ENCODE data around the gene SMCR8. TPM values are rescaled to one million over a fixed set of nuclear protein-coding genes. Genes with fewer than 3 reads are reported as not detected.

The SMCR8 gene
- total and polyA plus RNA-seq, 2 of the 4 experiments (the other 2 are of a cell fraction), result 7.1 to 10.9 TPM

DNA sequence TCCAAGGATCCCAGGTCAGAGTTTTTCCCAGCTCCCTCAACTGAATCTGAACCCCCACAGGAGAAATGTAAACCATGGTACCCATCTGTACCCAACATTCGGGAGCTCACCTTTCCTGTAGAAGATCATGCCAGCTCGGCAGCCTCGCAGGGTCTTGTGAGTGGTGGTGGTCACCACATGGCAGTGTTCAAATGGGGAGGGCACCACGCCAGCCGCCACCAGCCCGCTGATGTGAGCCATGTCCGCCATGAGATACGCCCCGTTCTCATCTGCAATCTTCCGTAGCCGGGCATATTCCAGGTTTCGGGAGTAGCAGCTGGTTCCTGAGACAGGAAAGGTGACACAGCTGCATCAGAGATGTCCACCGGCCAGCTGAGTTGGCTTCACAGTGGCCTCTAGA is 24.8 kb downstream of the SMCR8 start:
- Histone ChIP-seq H2AK9ac (replicated peaks; ENCODE audit: low read depth, low read length, poor library complexity) (peak overlapping the region; percentile 65), H3K4ac (ENCODE audit: low read depth, low read length) (no peak overlapping the region)

More for the DNA sequence above, 24.8 kb downstream of the SMCR8 start:
- Histone ChIP-seq H3K14ac (replicated peaks; ENCODE audit: low read depth, low read length) (no peak overlapping the region), H3K9me1 (ENCODE audit: insufficient read depth, low read length) (peaks cover 9% of the 10 kb centered on the region; the same call in 1 of the 2 replicates), H2BK20ac (ENCODE audit: low read depth, low read length) (no peak overlapping the region), H3K56ac (ENCODE audit: extremely low read depth, insufficient read depth, low read length) (no peak overlapping the region), H3K18ac (ENCODE audit: low read depth, low read length) (no peak overlapping the region), H3K9me3 (ENCODE audit: control insufficient read depth, insufficient read depth, low read length) (no peaks in the 10 kb centered on the region), H4K8ac (ENCODE audit: low read depth in 2 of 2, low read length in 2 of 2) (no peak overlapping the region), H2BK15ac (ENCODE audit: low read depth, low read length) (no peak overlapping the region), H4K91ac (ENCODE audit: insufficient read depth, low read depth, low read length) (no peak overlapping the region), H3K27ac (ENCODE audit: insufficient read depth, low read length) (no peak overlapping the region), H2BK5ac (ENCODE audit: low read depth, low read length, poor library complexity, severe bottlenecking) (no peak overlapping the region), H4K20me1 (ENCODE audit: insufficient read depth, low read length) (no peaks in the 10 kb centered on the region), H2BK120ac (ENCODE audit: low read depth, low read length) (no peak overlapping the region), H3K36me3 (ENCODE audit: control insufficient read depth, insufficient read depth, low read length) (peaks cover 3% of the 10 kb centered on the region), H2AK5ac (ENCODE audit: low read depth, low read length) (no peak overlapping the region), H4K5ac (ENCODE audit: low read depth, low read length) (no peak overlapping the region), H2AFZ (replicated peaks; ENCODE audit: low read length, poor library complexity) (no peak overlapping the region), H3K4me1 (ENCODE audit: control insufficient read depth, insufficient read depth, low read length) (no peaks in the 10 kb centered on the region), H3K27me3 (ENCODE audit: control insufficient read depth, insufficient read depth, low read length) (no peaks in the 10 kb centered on the region), H3K23ac (ENCODE audit: low read depth, low read length) (no peak overlapping the region), H3K9ac (ENCODE audit: low read depth, low read length) (no peak overlapping the region), H3K4me2 (ENCODE audit: low read depth, low read length) (no peak overlapping the region), H3K79me1 (ENCODE audit: low read depth in 1 of 2, low read length in 2 of 2) (no peaks in the 10 kb centered on the region), H3K4me3 (ENCODE audit: insufficient read depth, low read depth, low read length) (no peak overlapping the region)
- BruUV-seq (replicated peaks), result no TSS peak
- 96% methylated on average over 13 of the region's 13 CpGs; no CpG with 5 or more reads in 1 of the 2 experiments for WGBS, 2 experiments (ENCODE audit: extremely low coverage in 2 of 2, insufficient read length in 1 of 2)
- DNase-seq (no peak), ATAC-seq (ENCODE audit: low read depth) (no peak)
- ChIA-PET POLR2A (ENCODE audit: unreplicated experiment) (no interaction called here), CTCF (no interaction called here)
- TF ChIP-seq MAZ (IDR thresholded peaks at IDR 0.05; ENCODE audit: borderline replicate concordance, low read depth, low read length) (no peak), MAFK (IDR thresholded peaks at IDR 0.05; ENCODE audit: low read depth, low read length) (no peak), FOS (IDR thresholded peaks at IDR 0.05; ENCODE audit: low read depth, low read length) (no peak), NFE2L2 (IDR thresholded peaks at IDR 0.05; ENCODE audit: low read depth, low read length) (no peak), RFX5 (IDR thresholded peaks at IDR 0.05; ENCODE audit: low read depth, low read length) (no peak), BHLHE40 (IDR thresholded peaks at IDR 0.05; ENCODE audit: low read depth, low read length) (no peak)
- in situ Hi-C loops (cut with MboI; ENCODE audit: low sequenced_read_pairs) (no loop called here), dilution Hi-C loops (cut with HindIII; ENCODE audit: low sequenced_read_pairs, unreplicated experiment) (no loop called here), intact Hi-C loops (cut with micrococcal nuclease) (no loop called here)

Measured in IMR-90 (cell line).